ENCODE measurements around the gene ZNF423.

ZNF423 gene

GRCh38 chr16:49545243-49545642 lies 310.7 kb downstream of the ZNF423 start:
- no peak for FAIRE-seq

DNA sequence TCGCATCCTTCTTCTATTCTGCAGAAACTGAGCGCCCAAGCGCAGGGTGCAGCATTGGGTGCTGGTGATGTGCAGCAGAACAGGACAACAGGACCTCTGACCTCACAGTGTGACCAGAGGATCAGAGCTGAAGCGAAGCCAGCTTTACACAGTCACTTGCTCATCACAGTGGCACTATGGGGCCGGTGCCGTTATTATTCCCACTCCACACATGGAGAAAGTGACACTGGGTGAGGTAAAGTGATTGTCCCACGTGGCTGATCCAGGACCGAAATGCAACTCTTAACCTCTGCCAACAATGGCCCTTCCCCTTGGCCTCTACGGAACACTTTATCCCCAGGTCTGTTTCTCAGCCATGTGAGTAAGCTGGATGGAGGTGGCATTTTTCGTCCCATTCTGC lies 311.1 kb downstream of the ZNF423 start:
- FAIRE-seq, result no peak

GRCh38 chr16:49543631-49543946 lies 312.3 kb downstream of the ZNF423 start:
- no peak for FAIRE-seq

- FAIRE-seq, result no peak
Observed at GRCh38 chr16:49542946-49543630, 312.8 kb downstream of the ZNF423 start.

DNA sequence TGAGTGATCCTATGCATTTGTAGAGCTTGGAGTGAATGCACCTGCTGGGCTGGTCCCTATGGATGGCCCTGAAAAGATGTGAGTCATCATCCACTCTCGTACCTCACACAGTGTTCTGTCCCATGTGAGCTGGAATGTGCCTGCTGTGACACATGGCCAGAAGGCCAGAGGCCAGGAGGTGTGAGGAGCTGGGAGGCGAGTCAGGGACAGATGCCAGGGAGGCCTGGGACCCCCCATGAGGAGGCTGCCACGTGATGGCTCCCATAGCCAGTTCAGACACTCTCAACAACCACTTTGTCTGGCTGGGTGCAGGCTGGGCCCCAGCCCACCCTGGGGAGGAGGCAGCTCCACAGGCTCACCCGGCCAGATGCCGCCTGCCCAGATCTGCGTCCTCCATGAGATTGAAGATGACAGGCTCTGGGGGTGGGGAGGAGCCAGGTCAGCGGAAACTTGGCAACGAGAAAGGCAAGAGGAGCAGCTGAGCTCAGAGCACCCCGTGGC lies 313.5 kb downstream of the ZNF423 start:
- no peak for FAIRE-seq

DNA sequence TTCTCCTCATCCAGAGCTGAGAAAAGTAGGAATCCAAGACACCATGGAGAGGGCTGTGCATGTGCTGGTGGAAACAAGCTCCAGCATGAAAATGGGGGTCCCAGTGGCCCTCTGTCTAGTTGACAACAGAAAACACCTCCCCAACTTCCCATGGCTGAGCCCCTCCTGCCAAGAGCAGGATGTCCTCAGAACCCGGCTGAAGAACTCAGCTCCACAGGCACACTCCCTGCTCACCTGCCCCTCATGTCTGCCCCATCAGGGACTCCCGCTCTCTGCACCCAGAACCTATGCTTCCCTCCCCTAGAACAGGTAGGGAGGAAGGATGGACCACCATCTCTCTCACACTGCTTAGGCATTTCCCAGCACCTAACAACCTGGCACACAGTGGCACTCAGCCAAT lies 315.1 kb downstream of the ZNF423 start:
- FAIRE-seq, result no peak

- FAIRE-seq, result no peak
Observed at GRCh38 chr16:49539758-49540157, 316.2 kb downstream of the ZNF423 start.

GRCh38 chr16:49537924-49538459 lies 317.9 kb downstream of the ZNF423 start:
- no peak for FAIRE-seq

DNA sequence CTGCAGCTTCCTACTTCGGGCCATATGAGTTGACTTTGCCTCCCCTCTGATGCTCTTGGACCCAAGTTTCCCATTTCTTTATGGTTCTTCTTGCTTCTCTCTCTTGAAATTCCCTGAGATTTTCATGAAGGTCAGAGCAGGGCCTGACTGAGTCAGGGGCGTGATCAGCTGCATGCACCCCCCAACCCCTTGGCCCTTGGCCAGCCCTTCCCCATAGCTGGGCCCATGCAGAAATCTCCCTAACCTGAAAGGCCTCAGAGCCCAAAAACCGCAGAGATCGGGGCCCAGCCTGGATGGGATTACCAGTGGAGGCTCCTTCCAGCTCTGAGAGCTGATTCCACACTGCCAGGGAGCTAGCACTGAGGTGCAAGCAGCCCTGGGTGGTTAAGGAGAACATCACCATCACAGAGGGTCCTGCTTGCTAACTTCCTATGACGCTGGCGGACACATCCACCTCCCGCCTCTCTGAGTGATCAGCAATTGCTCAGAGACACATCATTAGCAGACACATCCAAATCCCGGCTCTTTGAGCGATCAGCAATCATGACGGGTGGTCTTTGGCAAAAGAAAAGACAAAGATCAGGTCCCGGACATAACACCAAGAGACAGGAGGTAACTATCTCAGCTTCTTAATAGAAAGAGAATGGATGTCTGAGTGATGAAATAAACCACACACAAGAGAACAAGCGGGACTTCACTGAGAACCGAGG lies 320.9 kb downstream of the ZNF423 start:
- FAIRE-seq, result no peak

GRCh38 chr16:49533422-49533821 lies 322.5 kb downstream of the ZNF423 start:
- no peak for FAIRE-seq

GRCh38 chr16:49532873-49533272 lies 323.0 kb downstream of the ZNF423 start:
- no peak for FAIRE-seq

DNA sequence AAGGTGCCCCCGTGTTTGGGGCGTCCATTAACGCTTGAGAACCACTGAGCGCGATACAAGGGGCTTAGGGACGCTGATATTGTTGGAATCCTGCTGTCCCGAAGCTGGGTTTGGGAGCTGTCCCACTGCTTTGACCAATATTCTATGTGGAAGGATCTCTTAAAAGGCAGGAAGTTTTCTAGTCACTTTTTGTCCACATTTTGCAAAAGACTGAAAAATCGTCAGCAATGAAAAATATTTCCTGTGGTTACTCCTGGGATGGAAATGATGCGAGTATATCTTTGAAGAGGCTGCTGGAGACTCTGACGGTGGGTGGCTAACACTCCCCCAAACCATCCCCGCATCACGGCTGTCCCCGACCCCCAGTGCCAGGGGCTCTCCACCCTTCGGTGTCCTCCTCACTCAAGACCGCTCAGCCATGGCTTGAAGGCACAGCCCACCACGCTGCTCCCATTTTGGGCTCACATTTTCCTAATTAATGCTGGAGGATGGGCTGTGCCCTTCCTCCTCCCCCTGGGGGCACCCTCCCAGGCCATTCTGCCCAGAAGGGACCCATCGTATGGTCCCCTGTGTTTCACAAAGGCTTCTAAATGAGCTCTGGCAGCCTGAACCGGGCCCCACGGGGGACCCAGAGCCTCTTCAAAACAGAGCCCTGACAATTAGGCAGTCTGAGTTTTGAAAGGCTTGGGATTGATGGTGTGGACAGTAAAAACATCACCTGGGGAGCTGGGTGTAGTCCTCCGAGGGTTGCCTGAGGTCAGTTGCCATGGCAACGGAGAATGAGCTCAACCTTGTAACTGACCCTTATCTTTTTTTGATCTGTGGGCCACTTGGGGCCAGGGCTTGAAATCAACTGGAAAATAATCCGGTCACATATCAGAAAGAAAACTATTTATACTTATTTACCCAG lies 323.7 kb downstream of the ZNF423 start:
- FAIRE-seq, result no peak

DNA sequence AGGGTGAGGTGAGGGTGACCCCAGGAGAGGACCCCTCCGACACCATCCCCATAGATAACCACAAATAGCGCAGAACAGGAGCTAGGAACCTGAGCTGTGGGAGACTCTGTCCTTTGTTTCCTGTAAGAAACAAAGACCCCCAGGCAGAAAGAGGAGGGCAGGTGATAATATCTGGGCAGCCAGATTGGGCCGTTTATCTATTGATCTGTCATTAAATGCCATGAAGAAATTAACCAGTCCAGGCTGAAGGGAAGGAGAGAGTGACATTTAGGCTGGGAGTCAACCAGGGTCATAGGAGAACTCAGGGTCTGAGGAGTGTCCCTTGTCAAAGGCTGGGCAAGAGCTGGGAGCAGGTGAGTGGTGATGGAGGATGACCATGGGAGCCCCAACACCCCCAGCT lies 324.5 kb downstream of the ZNF423 start:
- no peak for FAIRE-seq

DNA sequence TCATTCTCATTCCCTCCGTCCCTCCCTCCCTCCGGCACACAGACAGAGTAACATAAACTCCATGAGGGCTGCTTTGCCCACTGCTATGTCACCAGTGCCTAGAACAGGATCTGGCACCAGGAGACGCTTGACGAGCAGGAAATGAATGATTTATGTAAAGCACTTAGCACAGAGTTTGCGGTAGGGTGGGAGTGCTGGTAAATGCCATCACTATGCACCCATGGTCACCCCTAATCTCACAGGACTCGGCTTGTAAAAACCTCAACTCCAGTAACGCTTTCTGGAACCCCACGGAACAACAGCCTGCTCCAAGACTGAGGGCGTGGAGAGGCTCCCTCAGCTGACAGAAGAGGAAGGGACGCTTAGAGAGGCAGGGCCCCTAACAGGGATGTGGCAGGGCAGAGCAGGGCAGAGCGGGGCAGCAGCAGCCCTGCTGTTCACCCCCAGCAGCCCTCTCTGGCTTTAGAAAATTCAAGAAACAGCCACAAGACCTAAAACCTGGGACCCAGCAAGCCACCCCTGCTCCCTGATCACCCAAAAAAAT lies 325.4 kb downstream of the ZNF423 start:
- FAIRE-seq, result no peak

DNA sequence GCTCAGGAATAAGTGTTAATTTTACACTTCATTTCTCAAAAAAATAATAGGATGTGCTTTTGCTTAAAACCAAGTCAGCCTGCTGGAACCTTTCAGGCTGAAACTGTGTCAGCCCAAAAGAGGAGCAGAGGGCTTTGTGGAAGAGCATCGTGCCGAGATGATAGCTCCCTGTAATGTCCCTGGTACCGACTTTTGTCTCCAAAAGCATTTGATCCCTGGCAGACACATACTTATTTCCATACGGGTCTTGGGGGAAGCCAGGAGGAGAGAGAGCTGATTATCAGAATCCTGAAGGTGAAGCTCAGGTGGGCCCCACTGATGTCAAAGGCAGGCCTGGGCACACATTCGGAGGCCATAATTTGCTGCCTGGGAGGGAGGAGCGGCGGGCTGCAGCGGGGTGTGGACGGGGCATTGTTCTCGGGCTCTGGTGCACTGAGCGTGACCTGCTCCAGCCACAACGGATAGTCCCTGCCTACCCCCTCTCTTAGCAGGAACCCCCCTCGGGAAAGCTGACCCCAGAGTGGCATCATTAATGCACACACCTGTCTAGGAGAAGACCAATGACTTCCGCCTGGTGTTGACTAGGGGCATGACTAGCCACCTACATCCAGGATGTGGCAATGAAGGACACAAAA lies 326.4 kb downstream of the ZNF423 start:
- no peak for FAIRE-seq

GRCh38 chr16:49528866-49529288 lies 327.0 kb downstream of the ZNF423 start:
- FAIRE-seq, result no peak

DNA sequence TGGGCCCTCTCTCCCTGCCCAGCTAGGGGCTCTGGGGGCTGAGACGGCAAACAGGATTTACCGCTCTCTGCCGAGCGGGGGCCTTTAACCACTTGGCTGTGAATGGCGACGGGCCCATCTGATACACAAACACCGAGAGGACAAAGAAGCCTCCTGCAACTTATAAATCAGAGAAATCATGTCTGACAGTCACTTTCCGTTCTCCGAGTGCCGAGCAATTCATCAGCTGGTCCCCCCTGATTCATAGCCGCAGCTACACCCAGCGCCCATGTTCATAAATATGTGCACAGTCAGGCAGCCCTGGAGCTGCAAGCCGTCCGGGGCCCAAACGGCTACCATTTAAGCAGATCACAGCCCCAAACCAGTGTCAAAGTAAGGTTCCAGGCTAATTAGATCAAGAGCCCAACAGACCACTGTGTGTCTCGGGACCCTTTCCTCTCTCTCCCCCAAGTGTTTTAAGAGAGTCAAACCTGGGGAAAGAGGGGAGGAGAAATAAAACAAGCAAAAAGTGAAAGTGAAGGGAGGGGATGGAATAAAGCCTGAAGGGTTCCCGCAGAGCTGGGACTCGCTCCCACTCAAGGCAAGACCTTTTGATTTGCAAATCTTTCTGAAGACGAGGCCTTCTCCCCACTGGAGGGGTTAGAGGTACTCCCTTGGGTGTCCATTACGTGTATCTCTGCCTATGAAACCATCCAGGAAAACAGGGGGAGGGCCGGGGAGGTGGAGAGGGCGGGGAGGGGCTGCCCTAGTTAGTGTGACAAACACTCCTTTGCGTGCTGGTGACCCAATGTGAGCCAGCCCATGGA lies 327.6 kb downstream of the ZNF423 start:
- FAIRE-seq, result no peak

DNA sequence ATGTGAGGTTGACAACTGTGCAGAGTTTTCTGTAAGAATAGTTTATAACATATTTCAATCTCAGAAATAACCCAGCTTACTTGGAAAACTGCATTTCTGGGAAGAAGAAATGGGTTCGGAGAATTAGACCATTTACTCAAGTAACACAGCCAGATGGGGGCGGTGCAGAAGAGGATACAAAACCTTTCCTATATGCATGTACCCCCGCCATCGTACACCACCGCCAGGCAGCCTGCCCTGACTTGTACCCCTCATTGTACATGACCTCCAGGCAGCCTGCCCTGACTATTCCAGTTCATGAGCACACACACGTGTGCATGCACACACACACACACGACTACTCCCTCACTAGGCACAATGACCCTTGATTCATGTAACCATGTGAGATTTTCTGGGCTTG lies 328.3 kb downstream of the ZNF423 start:
- FAIRE-seq, result no peak

DNA sequence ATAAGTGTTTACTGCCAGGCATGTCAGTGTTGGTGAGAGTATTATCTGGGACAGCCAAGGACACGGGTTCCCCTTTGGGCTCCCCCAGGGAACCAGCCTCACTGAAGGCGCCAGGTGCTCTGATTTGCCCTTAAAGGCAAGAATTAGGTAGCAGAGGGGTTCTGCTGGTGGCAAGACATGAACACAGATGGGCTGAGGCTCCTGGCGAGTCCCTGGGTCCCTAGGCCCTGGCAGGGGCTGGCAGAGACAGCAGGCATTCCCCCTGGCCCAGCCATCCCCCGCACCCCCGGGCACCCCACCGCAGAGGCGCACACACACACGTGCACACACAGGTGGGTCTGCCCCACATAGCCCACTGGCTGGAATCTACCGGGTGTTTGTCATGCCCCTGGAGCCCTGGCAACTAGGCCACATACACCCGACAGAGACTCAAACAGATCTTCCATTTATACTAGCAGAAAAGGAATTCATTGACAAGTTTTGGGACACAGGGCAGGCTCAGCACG lies 329.0 kb downstream of the ZNF423 start:
- no peak for FAIRE-seq

GRCh38 chr16:49524947-49525315 lies 331.0 kb downstream of the ZNF423 start:
- no peak for FAIRE-seq

DNA sequence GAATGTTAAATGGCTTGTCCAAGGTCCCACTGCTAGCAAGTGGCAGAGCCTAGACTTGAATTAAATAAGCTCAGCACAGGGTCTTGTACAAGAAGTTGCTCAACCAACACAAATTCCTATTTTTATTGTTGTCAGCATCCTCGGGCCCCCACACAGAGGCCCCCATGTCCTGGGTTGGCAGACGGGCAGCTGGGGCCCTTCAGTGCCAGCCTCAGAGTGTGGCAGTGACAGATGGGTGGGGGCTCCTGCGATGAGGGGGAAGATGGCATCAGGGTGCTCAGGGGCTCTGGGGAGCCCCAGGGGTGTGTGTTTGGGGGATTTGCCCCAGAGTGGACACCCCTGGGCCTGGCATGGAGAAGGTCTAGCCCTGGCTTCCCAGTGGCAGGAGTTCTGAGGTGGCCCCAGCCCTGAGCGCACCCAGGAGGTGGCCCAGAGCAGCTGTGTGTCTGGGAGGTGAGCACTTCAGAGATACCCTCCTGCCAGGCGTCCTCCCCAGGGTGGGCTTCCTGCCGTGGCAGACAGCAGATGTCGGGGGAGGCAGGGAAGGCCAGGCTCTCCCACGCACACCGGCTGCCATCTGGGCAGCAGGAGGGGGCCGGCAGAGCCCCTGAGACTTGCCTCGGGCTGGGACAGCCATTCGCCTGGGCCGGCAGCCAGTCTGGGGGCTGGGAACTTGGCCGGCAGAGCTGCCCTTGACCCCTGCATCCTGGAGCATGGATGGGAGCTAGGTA lies 331.5 kb downstream of the ZNF423 start:
- no peak for FAIRE-seq
